Omental fat pad (tissue), 4 donors: ENCODE results near the gene RAB17. TPM values are rescaled to one million over a fixed set of nuclear protein-coding genes. Genes with fewer than 3 reads are reported as not detected.

Source experiments
- ATAC-seq: fragments of 150-250 bp; one replicate; pipeline ENCODE4 v1.9.1; 2016; ENCODE audit warnings: mild to moderate bottlenecking, moderate library complexity; ENCODE audit not compliant: low FRiP score
- DNase-seq: peaks from one replicate; pipeline ENCODE4 v3.0.0-alpha.2; 2019; ENCODE audit warnings: low spot score
- CTCF ChIP-seq, 3 donors: fragments of 450-650 bp; IDR thresholded peaks; one replicate each; pipeline ENCODE4 v1.5.1; 2016 to 2017; ENCODE audit warnings: antibody characterized with exemption in 3 of 3, mild to moderate bottlenecking in 3 of 3, moderate library complexity in 2 of 3
- total RNA-seq, 4 donors: library from RNA; depleted of rRNA; stranded (reverse); fragments of >200 nt; gene quantifications; one replicate each; pipeline ENCODE4 v1.1.0, GENCODE V29; 2016

Gene RAB17
- total RNA-seq, 4 donors from 2014 or later: 0.84 to 8.6 (median 3.5) TPM; not detected in 1

GRCh38 chr2:237540823-237541222 is 49.7 kb downstream of the RAB17 start:
- TF ChIP-seq CTCF (IDR thresholded peaks at IDR 0.05): no peak
- DNase-seq: no peak
- no peak for ATAC-seq

- DNase-seq (no peak), ATAC-seq (no peak)
- TF ChIP-seq CTCF (IDR thresholded peaks at IDR 0.05): no peak
Observed at GRCh38 chr2:237540223-237540775, 50.2 kb downstream of the RAB17 start.

- TF ChIP-seq CTCF (IDR thresholded peaks at IDR 0.05): no peak
- ATAC-seq: no peak
Observed at GRCh38 chr2:237539681-237540080, 50.9 kb downstream of the RAB17 start.

GRCh38 chr2:237538901-237539300 is 51.6 kb downstream of the RAB17 start:
- ATAC-seq (no peak), DNase-seq (no peak)
- TF ChIP-seq CTCF (IDR thresholded peaks at IDR 0.05): no peak

More at GRCh38 chr2:237539681-237540080, 50.9 kb downstream of the RAB17 start:
- no peak for DNase-seq

- TF ChIP-seq CTCF (IDR thresholded peaks at IDR 0.05): no peak
- DNase-seq: no peak
- ATAC-seq: no peak
Observed at GRCh38 chr2:237538001-237538720, 52.4 kb downstream of the RAB17 start.

- no peak for DNase-seq
Observed at GRCh38 chr2:237536617-237537016, 53.9 kb downstream of the RAB17 start.

More at GRCh38 chr2:237536617-237537016, 53.9 kb downstream of the RAB17 start:
- TF ChIP-seq CTCF (IDR thresholded peaks at IDR 0.05): no peak
- ATAC-seq: no peak
